SK-N-SH treated with all-trans-retinoic acid at 6 μM for 48 hours (cell line): ENCODE data around the gene PARD3.
A peak's percentile ranks its signal among the peaks of the same experiment; 100 is the strongest.
"Not testable (repeated sequence)": the region's sequence is repeated elsewhere in the genome, so short reads cannot be mapped to it uniquely, and the experiment has no call there.

Experiments used
- ATAC-seq: fragments of 200-7000 bp; cut with Tn5 transposase; 3 replicates; pipeline ENCODE4 v1.9.1; 2020; ENCODE audit warnings: mild to moderate bottlenecking, moderate library complexity
- ARNTL ChIP-seq: fragments of 450-650 bp; formaldehyde crosslinking; IDR thresholded peaks from 2 replicates; pipeline ENCODE4 v1.5.0; 2020; ENCODE audit warnings: low read depth, mild to moderate bottlenecking, moderate library complexity, borderline replicate concordance
- BACH2 ChIP-seq: fragments of 250-450 bp; sonication (Bioruptor Pico); IDR thresholded peaks from 2 replicates; pipeline ENCODE4 v1.9.0; 2021; ENCODE audit warnings: mild to moderate bottlenecking, borderline replicate concordance
- CREB5 ChIP-seq: fragments of 250-450 bp; sonication (Bioruptor Pico); IDR thresholded peaks from 2 replicates; pipeline ENCODE4 v1.5.1; 2020; ENCODE audit warnings: low read depth, mild to moderate bottlenecking, moderate library complexity
- CSDC2 ChIP-seq: fragments of 250-450 bp; sonication (Bioruptor Pico); IDR thresholded peaks from 2 replicates; pipeline ENCODE4 v1.5.0; 2020; ENCODE audit warnings: mild to moderate bottlenecking, moderate library complexity
- CSRNP3 ChIP-seq: fragments of 250-450 bp; sonication (Bioruptor Pico); IDR thresholded peaks from 2 replicates; pipeline ENCODE4 v1.5.1; 2021; ENCODE audit warnings: mild to moderate bottlenecking, moderate library complexity
- GLIS3 ChIP-seq: fragments of 250-450 bp; sonication (Bioruptor Pico); IDR thresholded peaks from 2 replicates; pipeline ENCODE4 v1.5.0; 2020; ENCODE audit warnings: mild to moderate bottlenecking, moderate library complexity
- ISL1 ChIP-seq: fragments of 250-450 bp; sonication (Bioruptor Pico); IDR thresholded peaks from 2 replicates; pipeline ENCODE4 v2.1.2; 2022; ENCODE audit warnings: mild to moderate bottlenecking, moderate library complexity
- OSR1 ChIP-seq: fragments of 250-450 bp; sonication (Bioruptor Pico); IDR thresholded peaks from 2 replicates; pipeline ENCODE4 v1.8.0; 2022; ENCODE audit warnings: moderate library complexity, mild to moderate bottlenecking, inconsistent platforms
- PATZ1 ChIP-seq: fragments of 250-450 bp; sonication (Bioruptor Pico); IDR thresholded peaks from 2 replicates; pipeline ENCODE4 v1.8.0; 2020; ENCODE audit warnings: mild to moderate bottlenecking, moderate library complexity, borderline replicate concordance
- POU6F1 ChIP-seq: fragments of 250-450 bp; sonication (Bioruptor Pico); IDR thresholded peaks from 2 replicates; pipeline ENCODE4 v1.8.0; 2021; ENCODE audit warnings: low read depth, mild to moderate bottlenecking, moderate library complexity, borderline replicate concordance
- PPARA ChIP-seq: fragments of 250-450 bp; sonication (Bioruptor Pico); IDR thresholded peaks from 2 replicates; pipeline ENCODE4 v1.5.0; 2020; ENCODE audit warnings: mild to moderate bottlenecking, borderline replicate concordance
- SNAI2 ChIP-seq: fragments of 250-450 bp; sonication (Bioruptor Pico); IDR thresholded peaks from 2 replicates; pipeline ENCODE4 v1.5.0; 2020; ENCODE audit warnings: mild to moderate bottlenecking, moderate library complexity
- TCF4 ChIP-seq: fragments of 250-450 bp; sonication (Bioruptor Pico); IDR thresholded peaks from 2 replicates; pipeline ENCODE4 v1.8.0; 2021; ENCODE audit warnings: mild to moderate bottlenecking, moderate library complexity, borderline replicate concordance
- TOX ChIP-seq: fragments of 250-450 bp; sonication (Bioruptor Pico); IDR thresholded peaks from 2 replicates; pipeline ENCODE4 v1.8.0; 2021; ENCODE audit warnings: mild to moderate bottlenecking, moderate library complexity, borderline replicate concordance
- TSHZ2 ChIP-seq: fragments of 250-450 bp; sonication (Bioruptor Pico); IDR thresholded peaks from 2 replicates; pipeline ENCODE4 v1.5.0; 2020; ENCODE audit warnings: mild to moderate bottlenecking, moderate library complexity
- ZFP30 ChIP-seq: fragments of 450-650 bp; formaldehyde crosslinking; IDR thresholded peaks from 2 replicates; pipeline ENCODE4 v1.5.0; 2022; ENCODE audit warnings: mild to moderate bottlenecking, moderate library complexity
- ZNF565 ChIP-seq: fragments of 450-650 bp; formaldehyde crosslinking; conservative IDR thresholded peaks from 2 replicates; pipeline ENCODE4 v1.5.0; 2020; ENCODE audit warnings: low read depth, mild to moderate bottlenecking, moderate library complexity
- ZNF70 ChIP-seq: fragments of 450-650 bp; formaldehyde crosslinking; IDR thresholded peaks from 2 replicates; pipeline ENCODE4 v1.5.0; 2020; ENCODE audit warnings: mild to moderate bottlenecking, moderate library complexity
- ZNF8 ChIP-seq: fragments of 450-650 bp; formaldehyde crosslinking; IDR thresholded peaks from 2 replicates; pipeline ENCODE4 v1.5.0; 2020; ENCODE audit warnings: mild to moderate bottlenecking, moderate library complexity

The PARD3 gene

GRCh38 chr10:34741087-34741486 lies 74.0 kb downstream of the PARD3 start:
- ATAC-seq, result not testable (repeated sequence)

- TF ChIP-seq SNAI2 (CRISPR knock-in tag) (no peak), ZNF70 (CRISPR knock-in tag) (no peak), ZNF8 (CRISPR knock-in tag) (no peak), CREB5 (CRISPR knock-in tag) (no peak), TCF4 (CRISPR knock-in tag) (no peak), ARNTL (no peak), OSR1 (CRISPR knock-in tag) (no peak), GLIS3 (CRISPR knock-in tag) (no peak), CSRNP3 (no peak), PATZ1 (CRISPR knock-in tag) (no peak), ZNF565 (CRISPR knock-in tag) (no peak), PPARA (CRISPR knock-in tag) (no peak), POU6F1 (no peak), CSDC2 (CRISPR knock-in tag) (no peak)
- ATAC-seq, result no peak
Observed at GRCh38 chr10:34740321-34740720, 74.8 kb downstream of the PARD3 start.

- TF ChIP-seq TSHZ2 (CRISPR knock-in tag), result no peak
- no peak for TF ChIP-seq ZNF8 (CRISPR knock-in tag)
- TF ChIP-seq TOX, result no peak
- TF ChIP-seq ZNF565 (CRISPR knock-in tag), result no peak
- no peak for TF ChIP-seq CREB5 (CRISPR knock-in tag)
- TF ChIP-seq GLIS3 (CRISPR knock-in tag), result no peak
- TF ChIP-seq ISL1 (CRISPR knock-in tag), result no peak
- TF ChIP-seq CSDC2 (CRISPR knock-in tag), result no peak
- no peak for TF ChIP-seq SNAI2 (CRISPR knock-in tag)
- ATAC-seq, result peak; percentile 71
Observed at GRCh38 chr10:34739915-34740314, 75.2 kb downstream of the PARD3 start.

- ATAC-seq, result no peak
- TF ChIP-seq ZFP30 (CRISPR knock-in tag) (no peak), ZNF70 (CRISPR knock-in tag) (no peak), BACH2 (no peak), CSRNP3 (no peak), PPARA (CRISPR knock-in tag) (no peak), TCF4 (CRISPR knock-in tag) (no peak), POU6F1 (no peak)
Observed at GRCh38 chr10:34737772-34738169, 77.3 kb downstream of the PARD3 start.
